HEK293 (cell line): ENCODE results near the gene CNOT11.

Experiments
- EGR2 ChIP-seq: fragments of 450-650 bp; formaldehyde crosslinking; IDR thresholded peaks from 2 replicates; pipeline ENCODE4 v1.5.1; 2016; ENCODE audit warnings: low read depth, missing biosample characterization, missing genetic modification characterization
- KLF10 ChIP-seq: fragments of 450-650 bp; IDR thresholded peaks from 2 replicates; pipeline ENCODE4 v1.5.1; 2018; ENCODE audit warnings: missing biosample characterization, mild to moderate bottlenecking, missing genetic modification characterization
- KLF17 ChIP-seq: fragments of 450-650 bp; formaldehyde crosslinking; IDR thresholded peaks from 2 replicates; pipeline ENCODE4 v1.5.1; 2016; ENCODE audit warnings: missing biosample characterization, missing genetic modification characterization
- KLF9 ChIP-seq: fragments of 450-650 bp; formaldehyde crosslinking; IDR thresholded peaks from 2 replicates; pipeline ENCODE4 v1.5.1; 2016; ENCODE audit warnings: missing biosample characterization, missing genetic modification characterization, low read depth
- PRDM2 ChIP-seq: fragments of 450-650 bp; formaldehyde crosslinking; IDR thresholded peaks from 2 replicates; pipeline ENCODE4 v1.5.1; 2016; ENCODE audit warnings: missing biosample characterization, missing genetic modification characterization, borderline replicate concordance
- SP2 ChIP-seq: fragments of 450-650 bp; formaldehyde crosslinking; IDR thresholded peaks from 2 replicates; pipeline ENCODE4 v1.5.1; 2016; ENCODE audit warnings: missing biosample characterization, missing genetic modification characterization
- ZFP69B ChIP-seq: fragments of 450-650 bp; formaldehyde crosslinking; IDR thresholded peaks from 2 replicates; pipeline ENCODE4 v1.5.1; 2016; ENCODE audit warnings: missing biosample characterization, missing genetic modification characterization
- ZNF157 ChIP-seq: fragments of 450-650 bp; formaldehyde crosslinking; IDR thresholded peaks from 2 replicates; pipeline ENCODE4 v1.5.1; 2016; ENCODE audit warnings: missing biosample characterization, missing genetic modification characterization
- ZNF2 ChIP-seq: fragments of 450-650 bp; formaldehyde crosslinking; IDR thresholded peaks from 2 replicates; pipeline ENCODE4 v1.5.1; 2016; ENCODE audit warnings: missing biosample characterization, missing genetic modification characterization
- ZNF341 ChIP-seq: fragments of 450-650 bp; formaldehyde crosslinking; IDR thresholded peaks from 2 replicates; pipeline ENCODE4; 2016; ENCODE audit warnings: low read depth, missing biosample characterization, missing genetic modification characterization
- ZNF362 ChIP-seq: fragments of 450-650 bp; formaldehyde crosslinking; IDR thresholded peaks from 2 replicates; pipeline ENCODE4 v1.5.1; 2016; ENCODE audit warnings: missing biosample characterization, missing genetic modification characterization
- ZNF394 ChIP-seq: fragments of 450-650 bp; formaldehyde crosslinking; IDR thresholded peaks from 2 replicates; pipeline ENCODE4 v1.5.1; 2016; ENCODE audit warnings: missing biosample characterization, missing genetic modification characterization, mild to moderate bottlenecking, moderate library complexity, borderline replicate concordance
- ZNF398 ChIP-seq: fragments of 450-650 bp; formaldehyde crosslinking; IDR thresholded peaks from 2 replicates; pipeline ENCODE4 v1.5.1; 2017; ENCODE audit warnings: missing biosample characterization, missing genetic modification characterization
- ZNF423 ChIP-seq: fragments of 450-650 bp; formaldehyde crosslinking; IDR thresholded peaks from 2 replicates; pipeline ENCODE4 v1.5.1; 2016; ENCODE audit warnings: missing biosample characterization, missing genetic modification characterization
- ZNF521 ChIP-seq: fragments of 450-650 bp; formaldehyde crosslinking; IDR thresholded peaks from 2 replicates; pipeline ENCODE4 v1.5.1; 2017; ENCODE audit warnings: missing biosample characterization, mild to moderate bottlenecking, missing genetic modification characterization
- ZNF561 ChIP-seq: fragments of 450-650 bp; IDR thresholded peaks from 2 replicates; pipeline ENCODE4 v1.5.1; 2018; ENCODE audit warnings: missing biosample characterization, missing genetic modification characterization, borderline replicate concordance
- ZNF585B ChIP-seq: fragments of 450-650 bp; formaldehyde crosslinking; IDR thresholded peaks from 2 replicates; pipeline ENCODE4 v1.5.1; 2016; ENCODE audit warnings: missing biosample characterization, missing genetic modification characterization
- ZNF624 ChIP-seq: fragments of 450-650 bp; formaldehyde crosslinking; IDR thresholded peaks from 2 replicates; pipeline ENCODE4 v1.5.1; 2017; ENCODE audit warnings: missing biosample characterization, missing genetic modification characterization
- ZNF658 ChIP-seq: fragments of 450-650 bp; formaldehyde crosslinking; IDR thresholded peaks from 2 replicates; pipeline ENCODE4; 2016; ENCODE audit warnings: missing biosample characterization, missing genetic modification characterization
- ZNF701 ChIP-seq: fragments of 450-650 bp; formaldehyde crosslinking; IDR thresholded peaks from 2 replicates; pipeline ENCODE4 v1.5.1; 2016; ENCODE audit warnings: missing biosample characterization, missing genetic modification characterization
- ZNF791 ChIP-seq: fragments of 450-650 bp; formaldehyde crosslinking; IDR thresholded peaks from 2 replicates; pipeline ENCODE4 v1.5.1; 2016; ENCODE audit warnings: missing biosample characterization, missing genetic modification characterization
- ZNF837 ChIP-seq: fragments of 450-650 bp; formaldehyde crosslinking; IDR thresholded peaks from 2 replicates; pipeline ENCODE4 v1.5.1; 2016; ENCODE audit warnings: missing biosample characterization, missing genetic modification characterization
- ZNF843 ChIP-seq: fragments of 450-650 bp; formaldehyde crosslinking; IDR thresholded peaks from 2 replicates; pipeline ENCODE4 v1.5.1; 2016; ENCODE audit warnings: missing biosample characterization, missing genetic modification characterization
- ZXDB ChIP-seq: fragments of 450-650 bp; formaldehyde crosslinking; IDR thresholded peaks from 2 replicates; pipeline ENCODE4 v1.5.1; 2016; ENCODE audit warnings: missing biosample characterization, missing genetic modification characterization
- TF ChIP-seq, protein P1 (sequence below): fragments of 450-650 bp; formaldehyde crosslinking; IDR thresholded peaks from 2 replicates; pipeline ENCODE4; 2016; ENCODE audit warnings: missing biosample characterization, missing genetic modification characterization
- TF ChIP-seq, protein P2 (sequence below): fragments of 450-650 bp; formaldehyde crosslinking; IDR thresholded peaks from 2 replicates; pipeline ENCODE4 v1.5.1; 2016; ENCODE audit warnings: missing biosample characterization, missing genetic modification characterization
- TF ChIP-seq, protein P3 (sequence below): fragments of 450-650 bp; formaldehyde crosslinking; IDR thresholded peaks from 2 replicates; pipeline ENCODE4 v1.5.1; 2016; ENCODE audit warnings: missing biosample characterization, missing genetic modification characterization, borderline replicate concordance

The CNOT11 gene

GRCh38 chr2:101252408-101253012 is at the start of gene CNOT11 (continued):
- TF ChIP-seq KLF10 (tag by site-specific recombination) (no peak), SP2 (tag by site-specific recombination) (peak; percentile 78), ZFP69B (tag by site-specific recombination) (no peak), ZNF157 (tag by site-specific recombination) (no peak), ZNF423 (tag by site-specific recombination) (no peak), ZNF362 (tag by site-specific recombination) (no peak), ZNF394 (no peak), ZNF521 (tag by site-specific recombination) (no peak), ZNF701 (tag by site-specific recombination) (no peak), ZNF658 (tag by site-specific recombination) (no peak), ZXDB (tag by site-specific recombination) (no peak; the same call in 1 of the 2 replicates), ZNF624 (tag by site-specific recombination) (no peak), ZNF398 (tag by site-specific recombination) (peak; percentile 62), ZNF585B (tag by site-specific recombination) (no peak), EGR2 (no peak), ZNF341 (tag by site-specific recombination) (peak; percentile 89), KLF17 (tag by site-specific recombination) (no peak), ZNF843 (tag by site-specific recombination) (no peak), ZNF837 (no peak), KLF9 (peak; percentile 70; the same call in 1 of the 2 replicates), ZNF561 (tag by site-specific recombination) (no peak), ZNF791 (tag by site-specific recombination) (no peak), PRDM2 (no peak), ZNF2 (no peak)
- TF ChIP-seq, protein P1, sequence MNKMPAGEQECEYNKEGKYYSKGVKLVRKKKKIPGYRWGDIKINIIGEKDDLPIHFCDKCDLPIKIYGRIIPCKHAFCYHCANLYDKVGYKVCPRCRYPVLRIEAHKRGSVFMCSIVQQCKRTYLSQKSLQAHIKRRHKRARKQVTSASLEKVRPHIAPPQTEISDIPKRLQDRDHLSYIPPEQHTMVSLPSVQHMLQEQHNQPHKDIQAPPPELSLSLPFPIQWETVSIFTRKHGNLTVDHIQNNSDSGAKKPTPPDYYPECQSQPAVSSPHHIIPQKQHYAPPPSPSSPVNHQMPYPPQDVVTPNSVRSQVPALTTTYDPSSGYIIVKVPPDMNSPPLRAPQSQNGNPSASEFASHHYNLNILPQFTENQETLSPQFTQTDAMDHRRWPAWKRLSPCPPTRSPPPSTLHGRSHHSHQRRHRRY (tag by site-specific recombination) = no peak
- TF ChIP-seq, protein P2, sequence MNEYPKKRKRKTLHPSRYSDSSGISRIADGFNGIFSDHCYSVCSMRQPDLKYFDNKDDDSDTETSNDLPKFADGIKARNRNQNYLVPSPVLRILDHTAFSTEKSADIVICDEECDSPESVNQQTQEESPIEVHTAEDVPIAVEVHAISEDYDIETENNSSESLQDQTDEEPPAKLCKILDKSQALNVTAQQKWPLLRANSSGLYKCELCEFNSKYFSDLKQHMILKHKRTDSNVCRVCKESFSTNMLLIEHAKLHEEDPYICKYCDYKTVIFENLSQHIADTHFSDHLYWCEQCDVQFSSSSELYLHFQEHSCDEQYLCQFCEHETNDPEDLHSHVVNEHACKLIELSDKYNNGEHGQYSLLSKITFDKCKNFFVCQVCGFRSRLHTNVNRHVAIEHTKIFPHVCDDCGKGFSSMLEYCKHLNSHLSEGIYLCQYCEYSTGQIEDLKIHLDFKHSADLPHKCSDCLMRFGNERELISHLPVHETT = 0 out of 2 replicates have a peak, but pooled peaks have one; percentile 26
- TF ChIP-seq, protein P3, sequence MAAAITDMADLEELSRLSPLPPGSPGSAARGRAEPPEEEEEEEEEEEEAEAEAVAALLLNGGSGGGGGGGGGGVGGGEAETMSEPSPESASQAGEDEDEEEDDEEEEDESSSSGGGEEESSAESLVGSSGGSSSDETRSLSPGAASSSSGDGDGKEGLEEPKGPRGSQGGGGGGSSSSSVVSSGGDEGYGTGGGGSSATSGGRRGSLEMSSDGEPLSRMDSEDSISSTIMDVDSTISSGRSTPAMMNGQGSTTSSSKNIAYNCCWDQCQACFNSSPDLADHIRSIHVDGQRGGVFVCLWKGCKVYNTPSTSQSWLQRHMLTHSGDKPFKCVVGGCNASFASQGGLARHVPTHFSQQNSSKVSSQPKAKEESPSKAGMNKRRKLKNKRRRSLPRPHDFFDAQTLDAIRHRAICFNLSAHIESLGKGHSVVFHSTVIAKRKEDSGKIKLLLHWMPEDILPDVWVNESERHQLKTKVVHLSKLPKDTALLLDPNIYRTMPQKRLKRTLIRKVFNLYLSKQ (tag by site-specific recombination) = no peak
